Germinal center (tissue), 1 donor: ENCODE measurements around the gene FBXW10B.
"Not testable (repeated sequence)": the region's sequence is repeated elsewhere in the genome, so short reads cannot be mapped to it uniquely, and the experiment has no call there.

Experiments
- DNase-seq: peaks from one replicate; pipeline ENCODE4 v3.0.0; 2012; ENCODE audit warnings: mixed read lengths, low spot score

FBXW10B gene

DNA sequence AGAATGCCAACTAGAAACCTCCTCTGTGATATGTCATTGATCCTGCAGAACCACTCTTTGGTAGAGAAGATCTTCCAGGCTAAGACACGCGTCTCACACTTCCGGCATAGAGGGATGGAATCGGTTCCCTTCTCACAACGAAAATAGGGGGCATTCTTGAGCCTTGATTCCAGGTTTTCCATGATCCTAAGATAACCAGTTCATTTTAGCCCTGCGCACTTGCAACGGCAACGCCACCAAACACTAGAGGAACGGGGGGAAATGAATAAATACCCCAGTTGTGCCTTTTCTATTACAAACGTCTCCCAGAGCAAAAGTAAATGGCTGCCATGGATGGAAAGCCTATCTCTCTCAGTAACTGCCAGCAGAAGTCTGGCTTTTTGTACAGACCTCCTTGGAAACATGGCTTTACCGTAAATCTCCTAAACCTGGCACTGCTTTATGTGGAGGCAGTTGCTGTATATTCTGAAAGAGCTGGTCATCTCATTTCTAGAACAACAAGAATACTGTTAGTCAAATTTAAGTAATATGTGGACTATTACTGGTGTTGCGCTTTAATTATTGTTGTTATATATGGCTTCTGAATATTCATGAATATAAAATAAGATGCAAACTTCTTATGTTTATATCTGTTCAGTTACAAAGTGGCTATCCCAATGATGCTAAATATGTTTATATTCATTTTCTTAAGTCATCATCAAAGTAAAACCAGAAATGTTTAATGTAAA is at the start of gene FBXW10B:
Gene FBXW10B, minus strand, starts transcription at position 374 of the 728 bp plus-strand sequence. Its CDS starts 192 bp downstream, at position 182.
- not testable (repeated sequence) for DNase-seq

DNA sequence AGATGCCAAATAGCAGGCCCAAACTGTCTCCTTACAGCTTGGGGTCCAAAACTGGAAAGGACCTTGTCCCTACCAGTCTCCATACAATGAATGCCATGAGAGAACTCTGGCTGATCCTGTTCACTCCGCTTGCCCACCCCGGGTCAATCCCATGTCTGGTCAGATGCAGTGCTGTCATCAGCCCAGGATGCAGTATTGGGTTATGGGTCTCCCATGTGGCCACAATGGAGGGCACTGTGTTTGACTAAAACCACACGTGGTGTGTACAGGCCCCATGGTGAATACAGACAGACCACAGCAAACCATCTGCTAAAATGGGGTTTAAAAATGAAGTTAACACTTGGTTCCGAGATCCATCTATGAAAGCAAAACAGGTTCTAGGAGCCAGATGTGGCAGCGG is 44.2 kb upstream of the FBXW10B start:
- no peak for DNase-seq

- DNase-seq, result no peak
Observed at GRCh38 chr17:15663176-15663575, 43.7 kb upstream of the FBXW10B start.

DNA sequence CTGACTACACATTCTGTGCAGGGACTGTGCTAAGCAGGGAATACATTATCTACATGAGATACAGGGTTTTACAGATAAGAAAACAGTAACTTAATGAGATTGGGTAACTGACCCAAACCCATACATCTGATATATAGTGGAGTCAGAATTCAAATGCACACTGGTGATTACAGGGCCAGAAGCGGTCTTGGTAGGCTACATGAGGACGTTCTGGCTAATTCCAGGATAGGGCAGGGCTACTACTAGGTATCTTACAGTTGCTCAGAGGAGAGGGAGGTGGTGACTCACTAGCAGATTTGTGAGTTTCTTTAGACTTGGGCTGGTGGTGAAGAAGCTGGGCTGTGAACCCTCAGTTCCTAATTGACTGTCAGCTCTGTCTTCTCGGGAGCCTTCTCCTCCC is 43.2 kb upstream of the FBXW10B start:
- DNase-seq, result no peak

- DNase-seq, result no peak
Observed at GRCh38 chr17:15660077-15660476, 40.6 kb upstream of the FBXW10B start.

DNA sequence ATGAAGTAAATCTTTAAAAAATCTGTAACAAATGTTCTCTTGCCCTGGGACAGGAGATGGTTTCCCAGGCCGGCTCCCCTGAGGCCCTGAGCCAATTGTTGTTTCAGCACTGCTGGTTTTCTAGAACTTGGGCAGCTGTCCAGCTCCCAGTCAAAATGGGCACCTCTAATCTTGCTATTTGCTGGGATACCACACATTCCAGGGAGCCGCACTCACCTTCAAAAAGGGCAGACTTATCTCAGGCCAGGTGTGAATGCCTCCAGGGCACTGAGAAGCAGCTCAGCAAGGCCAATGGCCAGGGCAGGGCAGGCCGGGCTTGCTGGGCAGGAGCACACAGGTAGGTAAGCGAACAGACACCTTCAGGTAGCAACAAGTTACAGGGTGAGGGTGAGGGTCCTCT is 40.2 kb upstream of the FBXW10B start:
- no peak for DNase-seq

DNA sequence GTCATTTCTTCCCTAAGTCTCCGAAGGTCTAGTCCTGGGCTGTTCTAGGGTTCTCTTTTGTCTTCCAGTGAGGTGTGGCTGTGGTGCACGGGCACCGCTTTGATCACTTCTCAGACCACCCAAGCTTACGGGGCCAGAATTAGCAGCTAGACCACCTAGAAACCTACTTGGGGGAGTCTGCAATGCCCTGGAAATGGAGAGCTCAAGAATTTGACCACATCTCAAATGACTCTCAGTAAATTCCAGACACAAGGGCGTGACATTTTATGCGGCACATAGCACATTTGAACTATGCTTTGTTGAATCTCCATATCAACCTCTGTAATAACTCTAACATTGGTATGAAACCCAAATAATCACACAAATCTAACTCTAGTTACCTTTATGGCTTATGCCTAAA is 39.7 kb upstream of the FBXW10B start:
- DNase-seq, result no peak

DNA sequence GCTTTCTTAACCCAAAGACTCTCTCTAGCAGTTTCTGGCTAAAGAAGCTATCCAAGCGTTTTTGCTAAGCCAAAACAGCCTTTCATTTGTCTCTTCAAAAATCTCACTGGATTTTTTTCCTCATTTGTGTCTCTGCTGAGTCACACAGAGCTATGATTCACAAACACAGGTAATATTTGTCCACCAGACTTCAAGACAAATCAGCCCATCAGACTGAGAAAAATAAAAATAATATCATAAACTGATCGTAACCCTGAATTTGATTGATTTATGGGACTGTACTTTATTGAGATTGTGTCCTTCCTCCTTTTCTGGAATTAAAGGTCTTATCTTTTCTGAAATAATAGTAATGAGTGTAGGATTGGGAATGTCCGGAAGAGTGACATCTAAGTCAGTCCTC is 38.8 kb upstream of the FBXW10B start:
- no peak for DNase-seq

GRCh38 chr17:15657868-15658267 is 38.4 kb upstream of the FBXW10B start:
- DNase-seq, result no peak

- no peak for DNase-seq
Observed at GRCh38 chr17:15654886-15655561, 35.5 kb upstream of the FBXW10B start.

DNA sequence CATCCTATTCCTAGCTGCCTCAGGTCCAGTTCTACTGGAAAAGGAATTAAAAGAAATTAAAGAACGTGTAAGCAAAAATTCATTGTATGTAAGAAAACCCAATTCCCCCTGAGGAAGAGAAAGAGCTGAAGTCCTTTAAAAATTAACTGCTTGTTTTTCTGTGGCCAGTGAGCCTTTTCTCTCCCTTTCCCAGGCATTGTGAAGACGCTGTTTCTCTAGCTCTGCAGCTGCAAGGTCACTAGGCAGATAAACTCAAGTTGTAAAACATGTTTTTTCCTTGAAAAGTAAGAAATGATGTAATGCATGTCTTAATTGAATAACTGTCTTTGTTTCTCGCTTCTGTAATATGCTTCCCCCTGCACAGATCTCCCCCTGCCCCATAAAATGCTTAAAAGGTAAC is 34.9 kb upstream of the FBXW10B start:
- not testable (repeated sequence) for DNase-seq

DNA sequence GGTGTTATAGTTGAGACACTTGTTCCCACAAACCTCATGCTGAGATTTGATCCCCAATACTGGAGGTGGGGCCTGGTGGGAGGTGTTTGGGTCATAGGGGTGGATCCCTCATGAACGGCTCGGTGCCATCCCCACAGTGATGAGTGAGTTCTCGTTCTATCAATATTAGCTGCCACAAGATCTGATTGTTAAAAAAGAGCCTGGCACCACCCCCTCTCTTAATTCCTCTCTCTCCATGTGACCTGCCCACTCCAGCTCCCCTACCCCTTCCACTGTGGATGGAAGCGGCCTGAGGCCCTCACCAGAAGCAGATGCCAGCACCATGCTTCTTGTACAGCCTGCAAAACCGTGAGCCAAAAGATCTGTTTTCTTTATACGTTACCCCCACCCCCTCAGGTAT is 33.5 kb upstream of the FBXW10B start:
- DNase-seq, result no peak

- no peak for DNase-seq
Observed at GRCh38 chr17:15651583-15652110, 32.1 kb upstream of the FBXW10B start.

DNA sequence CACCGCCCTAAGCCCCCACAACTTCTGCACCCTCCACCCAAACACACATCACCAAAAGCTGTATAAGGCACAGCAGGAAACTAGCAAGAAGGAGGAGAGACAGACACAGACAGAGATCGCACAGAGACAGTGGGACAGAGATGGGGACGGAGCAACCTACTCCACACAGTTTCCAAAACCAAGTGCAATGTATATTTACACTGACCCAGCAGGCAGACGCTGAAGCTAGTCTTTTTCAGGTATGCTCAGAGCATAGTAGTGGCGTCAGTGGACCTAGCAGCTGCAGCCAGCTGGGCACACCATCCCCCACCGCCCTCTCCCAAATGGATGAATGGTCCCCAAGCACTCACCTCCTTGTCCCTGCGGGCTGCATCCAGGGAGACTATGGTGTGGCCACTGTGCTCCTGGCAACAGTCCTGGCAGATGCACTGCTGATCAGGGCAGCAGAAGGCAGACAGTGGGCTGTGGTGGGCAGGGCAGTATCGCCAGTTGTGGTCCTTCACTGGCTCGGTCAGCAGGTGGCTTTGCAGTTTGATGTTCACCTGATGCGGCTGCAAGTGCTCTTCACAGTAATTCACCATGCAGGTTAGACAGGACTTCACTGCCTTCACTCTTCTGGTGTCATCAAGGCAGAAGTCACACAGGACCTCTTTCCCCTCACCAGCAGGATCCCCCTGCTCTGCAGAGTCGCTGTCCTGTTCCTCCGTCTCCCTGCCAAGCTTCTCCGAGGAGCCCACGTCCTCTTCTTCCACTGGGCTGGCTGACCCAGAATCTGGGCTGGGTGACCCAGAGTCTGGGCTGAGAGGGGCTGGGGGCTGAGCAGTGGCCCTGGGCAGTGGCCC is 31.5 kb upstream of the FBXW10B start:
- DNase-seq, result no peak

DNA sequence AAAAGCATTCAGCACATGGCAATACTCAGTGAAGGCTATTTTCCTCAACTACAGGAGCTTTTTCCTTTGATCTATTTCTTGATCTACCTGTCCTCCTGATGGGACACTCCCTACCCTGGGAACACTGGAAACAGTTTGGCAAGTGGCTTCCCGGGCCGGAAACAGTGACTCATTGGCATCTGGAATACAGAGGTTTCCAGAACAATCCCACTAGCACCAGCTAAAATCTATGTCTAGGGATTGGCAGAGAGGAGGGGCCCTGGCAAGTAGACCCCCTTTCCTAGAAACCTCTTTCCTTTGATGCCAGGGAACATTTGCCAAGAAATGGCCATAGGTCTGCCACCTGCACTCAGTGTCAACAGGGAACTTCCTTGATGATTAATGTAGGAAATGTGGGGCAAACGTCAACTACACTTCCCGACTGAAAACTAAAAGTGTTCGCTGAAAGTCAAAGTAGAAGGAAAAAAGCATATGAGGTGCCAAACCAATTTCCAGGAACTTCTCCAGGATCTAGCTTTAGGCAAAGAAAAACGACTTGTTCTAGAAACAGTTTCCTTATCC is 30.4 kb upstream of the FBXW10B start:
- no peak for DNase-seq

GRCh38 chr17:15648386-15648785 is 28.9 kb upstream of the FBXW10B start:
- DNase-seq, result no peak

DNA sequence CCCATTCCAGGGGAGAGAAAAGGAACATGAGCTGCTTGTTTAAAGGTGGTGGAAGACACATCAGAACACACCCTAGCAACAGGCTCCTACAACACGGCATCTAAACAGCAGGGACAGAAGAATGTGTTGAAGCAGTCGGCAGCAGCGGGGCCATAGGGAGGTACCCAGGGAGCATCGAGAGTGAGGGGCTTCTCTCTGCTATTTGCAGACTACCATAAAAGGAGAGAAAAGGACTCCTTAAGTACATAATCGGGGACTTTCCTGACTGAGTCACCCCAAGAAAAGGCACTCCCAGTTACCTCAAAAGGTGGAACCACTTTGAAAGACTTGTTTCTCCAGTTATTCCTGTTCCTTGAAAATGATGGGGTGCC is 26.4 kb upstream of the FBXW10B start:
- not testable (repeated sequence) for DNase-seq

DNA sequence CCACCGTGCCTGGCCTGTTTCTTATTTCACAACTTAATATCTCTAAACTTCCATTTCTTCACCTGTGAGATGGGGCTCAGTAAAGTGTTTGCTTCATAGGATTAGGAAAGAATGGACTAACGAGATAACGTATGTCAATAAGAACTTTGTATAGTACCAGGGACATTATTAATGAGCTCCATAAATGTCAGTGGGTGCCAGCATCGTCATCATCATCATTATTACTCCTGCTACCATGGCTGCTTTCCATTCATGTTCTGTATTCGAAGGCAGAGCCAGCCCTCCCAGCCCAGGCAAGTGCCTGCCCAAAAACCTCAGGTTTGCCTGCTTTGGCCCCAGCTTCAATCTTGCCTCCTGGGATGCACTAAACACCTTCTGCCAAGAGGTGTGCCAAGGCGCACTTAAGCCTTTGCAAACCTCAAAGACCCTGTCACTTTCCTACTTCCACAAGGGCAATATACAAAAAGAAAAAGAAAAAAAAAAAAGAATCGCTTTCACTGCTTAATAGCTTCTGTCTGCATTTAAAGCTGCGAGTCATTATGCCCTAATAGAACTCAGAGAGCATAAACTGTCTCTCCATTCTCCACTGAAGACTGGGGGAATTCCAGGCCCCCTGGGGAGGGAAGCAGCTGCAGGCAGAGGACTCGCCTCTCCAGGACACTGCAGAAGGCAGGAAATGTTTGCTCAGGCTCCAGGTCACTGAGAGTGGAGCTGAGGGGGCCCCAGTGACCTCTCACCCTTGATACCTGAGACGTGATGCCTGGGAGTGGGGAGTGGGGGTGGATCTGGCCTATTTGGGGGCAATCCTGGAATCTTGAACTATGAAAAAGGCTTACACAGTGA is 25.8 kb upstream of the FBXW10B start:
- DNase-seq, result not testable (repeated sequence)

GRCh38 chr17:15642505-15643251 is 23.2 kb upstream of the FBXW10B start:
- DNase-seq, result not testable (repeated sequence)

GRCh38 chr17:15642014-15642413 is 22.5 kb upstream of the FBXW10B start:
- not testable (repeated sequence) for DNase-seq
